ENCODE data around the gene ZNF460. TPM values are rescaled to one million over a fixed set of nuclear protein-coding genes. Genes with fewer than 3 reads are reported as not detected.
A peak's percentile ranks its signal among the peaks of the same experiment; 100 is the strongest.

ZNF460 gene
- total and polyA plus RNA-seq, 4 experiments from 2014 or later = 4.4 to 69.6 (median 32.5) TPM

GRCh38 chr19:57317503-57317902, 37.2 kb downstream of the ZNF460 start:
- DNase-seq = no peak
- Histone ChIP-seq H3K27ac (ENCODE audit: low read depth, low read length) (no peak overlapping the region), H3K36me3 (ENCODE audit: insufficient read depth, low read length) (no peaks in the 10 kb centered on the region), H3K9me3 (ENCODE audit: control insufficient read depth in 1 of 2, low read length in 2 of 2) (no peaks in the 10 kb centered on the region), H3K4me3 (ENCODE audit: low read length in 2 of 2) (no peak overlapping the region), H3K4me1 (ENCODE audit: insufficient read depth, low read length) (peaks cover 26% of the 10 kb centered on the region), H3K27me3 (ENCODE audit: insufficient read depth, low read length) (peaks cover 8% of the 10 kb centered on the region)
- Mint-ChIP-seq H3K27me3 (peaks cover 24 to 26% of the 10 kb centered on the region in 2 donors), H3K27ac (no peak overlapping the region), H3K36me3 (peaks cover 5 to 18% of the 10 kb centered on the region in 2 donors), H3K4me3 (no peak overlapping the region), H3K9me3 (peaks cover 10 to 67% (median 21%) of the 10 kb centered on the region in 8 donors), H3K4me1 (peaks cover 12 to 30% (median 23%) of the 10 kb centered on the region in 4 donors)
- intact Hi-C loops (cut with micrococcal nuclease) = no loop called here
- POLR2A ChIA-PET (ENCODE audit: partially characterized antibody) = no interaction called here
- CTCF ChIA-PET (ENCODE audit: partially characterized antibody) = interaction anchor here (0.7 kb wide), 1 partner anchor 729 kb away, joined by 3 read pairs; no protein-coding TSS in a partner anchor

- intact Hi-C loops (cut with micrococcal nuclease) = loop anchor here (1.0 kb wide), 3 partner anchors 40 to 207 kb away; partner anchors contain the start of genes TRAPPC2B, ZNF460, ZNF547 and ZNF549
- Mint-ChIP-seq H3K4me1 (peaks cover 18 to 34% (median 27%) of the 10 kb centered on the region in 4 donors), H3K36me3 (peaks cover 26 to 38% of the 10 kb centered on the region in 2 donors), H3K27me3 (peaks cover 19 to 24% of the 10 kb centered on the region in 2 donors), H3K9me3 (peaks cover 7 to 68% (median 32%) of the 10 kb centered on the region in 8 donors), H3K4me3 (peak overlapping the region; percentile 90 to 97 (median 94)), H3K27ac (peak overlapping the region; percentile 90 to 99 (median 97))
- ChIA-PET POLR2A (ENCODE audit: partially characterized antibody) (interaction anchor here (0.6 to 1.1 kb wide), 4 partner anchors 9 to 70 kb away, joined by 3 read pairs; partner anchors contain the start of genes ZNF304, ZNF460 and ZNF548), CTCF (ENCODE audit: partially characterized antibody) (interaction anchor here (0.7 kb wide), 1 partner anchor 864 kb away, joined by 3 read pairs; no protein-coding TSS in a partner anchor)
- no peak for DNase-seq
- H3K4me3 ChIP-seq (ENCODE audit: low read length in 2 of 2) = peak overlapping the region; percentile 81 to 90
- peak overlapping the region; percentile 84 for H3K27ac ChIP-seq (ENCODE audit: low read depth, low read length)
- H3K36me3 ChIP-seq (ENCODE audit: insufficient read depth, low read length) = peaks cover 13% of the 10 kb centered on the region
- H3K4me1 ChIP-seq (ENCODE audit: insufficient read depth, low read length) = peaks cover 29% of the 10 kb centered on the region
- peaks cover 0 to 6% of the 10 kb centered on the region in 2 donors for H3K9me3 ChIP-seq (ENCODE audit: control insufficient read depth in 1 of 2, low read length in 2 of 2)
- H3K27me3 ChIP-seq (ENCODE audit: insufficient read depth, low read length) = peaks cover 8% of the 10 kb centered on the region
Observed at GRCh38 chr19:57319869-57320179, 39.5 kb downstream of the ZNF460 start.

GRCh38 chr19:57320180-57321084, 40.1 kb downstream of the ZNF460 start, which contains the start of gene ZNF543:
Gene ZNF543, plus strand, starts transcription at chr19:57320472. Its CDS starts 382 bp downstream, at chr19:57320854.
- peaks cover 29% of the 10 kb centered on the region for H3K4me1 ChIP-seq (ENCODE audit: insufficient read depth, low read length)
- peaks cover 8% of the 10 kb centered on the region for H3K27me3 ChIP-seq (ENCODE audit: insufficient read depth, low read length)
- H3K36me3 ChIP-seq (ENCODE audit: insufficient read depth, low read length) = peaks cover 19% of the 10 kb centered on the region
- Mint-ChIP-seq H3K27ac (peak within 1 kb of the TSS; percentile 90 to 99 (median 97)), H3K4me3 (peak within 1 kb of the TSS; percentile 90 to 97 (median 94)), H3K9me3 (peaks cover 2 to 68% (median 33%) of the 10 kb centered on the region in 8 donors), H3K36me3 (peaks cover 33 to 39% of the 10 kb centered on the region in 2 donors), H3K27me3 (peaks cover 14 to 19% of the 10 kb centered on the region in 2 donors), H3K4me1 (peaks cover 18 to 34% (median 27%) of the 10 kb centered on the region in 4 donors)
- peak; percentile 86 to 91 (median 89) for DNase-seq
- intact Hi-C loops (cut with micrococcal nuclease) = loop anchor here (1.0 kb wide), 3 partner anchors 40 to 207 kb away; partner anchors contain the start of genes TRAPPC2B, ZNF460, ZNF547 and ZNF549
- H3K9me3 ChIP-seq (ENCODE audit: control insufficient read depth in 1 of 2, low read length in 2 of 2) = peaks cover 0 to 6% of the 10 kb centered on the region in 2 donors
- H3K27ac ChIP-seq (ENCODE audit: low read depth, low read length) = peak within 1 kb of the TSS; percentile 84
- ChIA-PET CTCF (ENCODE audit: partially characterized antibody) (interaction anchor here (0.7 kb wide), 1 partner anchor 863 kb away, joined by 3 read pairs; no protein-coding TSS in a partner anchor), POLR2A (ENCODE audit: partially characterized antibody) (interaction anchor here (0.6 to 1.1 kb wide), 4 partner anchors 10 to 69 kb away, joined by 3 read pairs; partner anchors contain the start of genes ZNF304, ZNF460 and ZNF548)
- H3K4me3 ChIP-seq (ENCODE audit: low read length in 2 of 2) = peak within 1 kb of the TSS; percentile 81 to 90

- Histone ChIP-seq H3K27me3 (ENCODE audit: insufficient read depth, low read length) (peaks cover 8% of the 10 kb centered on the region), H3K9me3 (ENCODE audit: control insufficient read depth in 1 of 2, low read length in 2 of 2) (peaks cover 0 to 6% of the 10 kb centered on the region in 2 donors), H3K27ac (ENCODE audit: low read depth, low read length) (peak overlapping the region; percentile 84), H3K36me3 (ENCODE audit: insufficient read depth, low read length) (peaks cover 25% of the 10 kb centered on the region), H3K4me1 (ENCODE audit: insufficient read depth, low read length) (peaks cover 29% of the 10 kb centered on the region), H3K4me3 (ENCODE audit: low read length in 2 of 2) (peak overlapping the region; percentile 81 to 90)
- Mint-ChIP-seq H3K4me1 (peaks cover 18 to 34% (median 27%) of the 10 kb centered on the region in 4 donors), H3K27ac (peak overlapping the region; percentile 89 to 99 (median 97)), H3K9me3 (peaks cover 2 to 67% (median 31%) of the 10 kb centered on the region in 8 donors), H3K27me3 (peaks cover 8 to 12% of the 10 kb centered on the region in 2 donors), H3K36me3 (peaks cover 39 to 45% of the 10 kb centered on the region in 2 donors), H3K4me3 (peak overlapping the region; percentile 90 to 97 (median 94))
- CTCF ChIA-PET (ENCODE audit: partially characterized antibody) = no interaction called here
- DNase-seq = no peak
- intact Hi-C loops (cut with micrococcal nuclease) = no loop called here
- POLR2A ChIA-PET (ENCODE audit: partially characterized antibody) = no interaction called here
Observed at GRCh38 chr19:57321116-57321515, 40.8 kb downstream of the ZNF460 start.

GRCh38 chr19:57321751-57322150, 41.5 kb downstream of the ZNF460 start:
- ChIA-PET CTCF (ENCODE audit: partially characterized antibody) (no interaction called here), POLR2A (ENCODE audit: partially characterized antibody) (no interaction called here)
- Mint-ChIP-seq H3K9me3 (peaks cover 2 to 64% (median 34%) of the 10 kb centered on the region in 8 donors), H3K27ac (peak overlapping the region in 2 of 7 donors; percentile 45 to 73), H3K36me3 (peaks cover 46 to 51% of the 10 kb centered on the region in 2 donors), H3K4me3 (peak overlapping the region in 7 of 8 donors; percentile 31 to 97 (median 95)), H3K27me3 (peaks cover 5 to 8% of the 10 kb centered on the region in 2 donors), H3K4me1 (peaks cover 18 to 34% (median 27%) of the 10 kb centered on the region in 4 donors)
- H3K27ac ChIP-seq (ENCODE audit: low read depth, low read length) = no peak overlapping the region
- H3K4me3 ChIP-seq (ENCODE audit: low read length in 2 of 2) = no peak overlapping the region
- H3K4me1 ChIP-seq (ENCODE audit: insufficient read depth, low read length) = peaks cover 29% of the 10 kb centered on the region
- DNase-seq = no peak
- H3K9me3 ChIP-seq (ENCODE audit: control insufficient read depth in 1 of 2, low read length in 2 of 2) = peaks cover 0 to 6% of the 10 kb centered on the region in 2 donors
- peaks cover 30% of the 10 kb centered on the region for H3K36me3 ChIP-seq (ENCODE audit: insufficient read depth, low read length)
- intact Hi-C loops (cut with micrococcal nuclease) = no loop called here
- H3K27me3 ChIP-seq (ENCODE audit: insufficient read depth, low read length) = peaks cover 8% of the 10 kb centered on the region

- Histone ChIP-seq H3K4me1 (ENCODE audit: insufficient read depth, low read length) (peaks cover 24% of the 10 kb centered on the region), H3K36me3 (ENCODE audit: insufficient read depth, low read length) (peaks cover 52% of the 10 kb centered on the region), H3K9me3 (ENCODE audit: control insufficient read depth in 1 of 2, low read length in 2 of 2) (peaks cover 8 to 24% of the 10 kb centered on the region in 2 donors), H3K4me3 (ENCODE audit: low read length in 2 of 2) (no peak overlapping the region), H3K27me3 (ENCODE audit: insufficient read depth, low read length) (no peaks in the 10 kb centered on the region), H3K27ac (ENCODE audit: low read depth, low read length) (no peak overlapping the region)
- no peak overlapping the region for H3K4me3 Mint-ChIP-seq
- no peaks in the 10 kb centered on the region for H3K27me3 Mint-ChIP-seq
- intact Hi-C loops (cut with micrococcal nuclease) = no loop called here
- no peak overlapping the region for H3K27ac Mint-ChIP-seq
- H3K36me3 Mint-ChIP-seq = peaks cover 74 to 77% of the 10 kb centered on the region in 2 donors
- DNase-seq = no peak
- peaks cover 14 to 29% (median 22%) of the 10 kb centered on the region in 4 donors for H3K4me1 Mint-ChIP-seq
- peaks cover 2 to 81% (median 61%) of the 10 kb centered on the region in 8 donors for H3K9me3 Mint-ChIP-seq
- ChIA-PET POLR2A (ENCODE audit: partially characterized antibody) (interaction anchor here (1.0 kb wide), 1 partner anchor 15 kb away, joined by 3 read pairs; no protein-coding TSS in a partner anchor), CTCF (ENCODE audit: partially characterized antibody) (no interaction called here)
Observed at GRCh38 chr19:57324992-57325391, 44.7 kb downstream of the ZNF460 start.
